ENCODE data around the gene YBX1.

GRCh38 chr1:42730988-42731387, 48.8 kb downstream of the YBX1 start:
- TF ChIP-seq POLR2AphosphoS5 (IDR thresholded peaks at IDR 0.05; ENCODE audit: low read depth, low read length) = no peak
- no peak for TF ChIP-seq FOXP2 (optimal IDR thresholded peaks at IDR 0.05; ENCODE audit: borderline replicate concordance, extremely low read depth, extremely low read length, insufficient read depth)
- TF ChIP-seq TAF1 (IDR thresholded peaks at IDR 0.05; ENCODE audit: borderline replicate concordance, insufficient read depth, low read length) = no peak
- no peak for TF ChIP-seq REST (IDR thresholded peaks at IDR 0.05; ENCODE audit: insufficient read depth in 1 of 2, low read depth in 2 of 2, low read length in 2 of 2)
- TF ChIP-seq SIN3A (IDR thresholded peaks at IDR 0.05; ENCODE audit: borderline replicate concordance, insufficient read depth, low read length) = no peak
